HEK293 (cell line): ENCODE results near the gene CORO1A.

Source experiments
- CTCF ChIA-PET: fragments of 350-600 bp; formaldehyde crosslinking; extraction: SDS; loops from one replicate; lab custom pipeline; 2021; ENCODE audit warnings: antibody characterized with exemption; lab: Yijun Ruan, JAX
- POLR2A ChIA-PET: fragments of 300-600 bp; formaldehyde crosslinking; extraction: SDS; loops from one replicate; lab custom pipeline; 2020; ENCODE audit warnings: antibody characterized with exemption, inconsistent platforms; lab: Yijun Ruan, JAX
- H3K27ac ChIP-seq: fragments of 200-500 bp; sonication (Bioruptor generic); 2 replicates; pipeline ENCODE4 v1.5.1; 2014; ENCODE audit warnings: low read depth, low read length, control low read depth, inconsistent platforms; ENCODE audit errors: extremely low read depth
- H3K36me3 ChIP-seq, 2 experiments: fragments of 200-500 bp in 1 of 2; sonication (Bioruptor generic) in 1 of 2; 1 replicate in 1 of 2; 2 replicates in 1 of 2; pipeline ENCODE4 v1.5.1; 2014 to 2017; ENCODE audit warnings: inconsistent platforms in 2 of 2, low read length in 2 of 2; ENCODE audit not compliant: control insufficient read depth in 2 of 2, insufficient read depth in 1 of 2
- H3K4me1 ChIP-seq: fragments of 200-500 bp; sonication (Bioruptor generic); 2 replicates; pipeline ENCODE4 v1.5.1; 2014; ENCODE audit warnings: mild to moderate bottlenecking, low read length, inconsistent platforms; ENCODE audit not compliant: control insufficient read depth, insufficient read depth
- H3K4me3 ChIP-seq: 2 replicates; pipeline ENCODE4 v1.5.1; 2011; ENCODE audit warnings: low read depth, mild to moderate bottlenecking, control low read depth, low read length, moderate library complexity
- H3K9me3 ChIP-seq: fragments of 200-500 bp; sonication (Bioruptor generic); 2 replicates; pipeline ENCODE4 v1.5.1; 2014; ENCODE audit warnings: low read depth, low read length, inconsistent platforms; ENCODE audit not compliant: control insufficient read depth, insufficient read depth
- ATF2 ChIP-seq: fragments of 450-650 bp; formaldehyde crosslinking; IDR thresholded peaks from 2 replicates; pipeline ENCODE4 v1.5.1; 2016; ENCODE audit warnings: missing biosample characterization, missing genetic modification characterization, low read depth
- PATZ1 ChIP-seq: fragments of 450-650 bp; formaldehyde crosslinking; IDR thresholded peaks from 2 replicates; pipeline ENCODE4 v1.5.1; 2016; ENCODE audit warnings: missing biosample characterization, missing genetic modification characterization
- PRDM10 ChIP-seq: fragments of 450-650 bp; formaldehyde crosslinking; IDR thresholded peaks from 2 replicates; pipeline ENCODE4 v1.5.1; 2016; ENCODE audit warnings: missing biosample characterization, missing genetic modification characterization
- RBAK ChIP-seq: fragments of 450-650 bp; formaldehyde crosslinking; IDR thresholded peaks from 2 replicates; pipeline ENCODE4 v1.5.1; 2016; ENCODE audit warnings: missing biosample characterization, missing genetic modification characterization
- SP2 ChIP-seq: fragments of 450-650 bp; formaldehyde crosslinking; IDR thresholded peaks from 2 replicates; pipeline ENCODE4 v1.5.1; 2016; ENCODE audit warnings: missing biosample characterization, missing genetic modification characterization
- ZFP69B ChIP-seq: fragments of 450-650 bp; formaldehyde crosslinking; IDR thresholded peaks from 2 replicates; pipeline ENCODE4 v1.5.1; 2016; ENCODE audit warnings: missing biosample characterization, missing genetic modification characterization
- ZNF10 ChIP-seq: fragments of 450-650 bp; formaldehyde crosslinking; IDR thresholded peaks from 2 replicates; pipeline ENCODE4 v1.5.1; 2017; ENCODE audit warnings: missing biosample characterization, missing genetic modification characterization
- ZNF24 ChIP-seq: fragments of 450-650 bp; formaldehyde crosslinking; IDR thresholded peaks from 2 replicates; pipeline ENCODE4 v1.5.1; 2016; ENCODE audit warnings: missing biosample characterization, missing genetic modification characterization
- ZNF302 ChIP-seq: fragments of 450-650 bp; formaldehyde crosslinking; IDR thresholded peaks from 2 replicates; pipeline ENCODE4 v1.5.1; 2016; ENCODE audit warnings: missing biosample characterization, missing genetic modification characterization, low read depth
- ZNF335 ChIP-seq: fragments of 450-650 bp; formaldehyde crosslinking; conservative IDR thresholded peaks from 2 replicates; pipeline ENCODE4 v1.5.1; 2016; ENCODE audit warnings: missing biosample characterization, missing genetic modification characterization
- ZNF707 ChIP-seq: fragments of 450-650 bp; formaldehyde crosslinking; IDR thresholded peaks from 2 replicates; pipeline ENCODE4 v1.5.1; 2016; ENCODE audit warnings: missing biosample characterization, missing genetic modification characterization
- ZSCAN18 ChIP-seq: fragments of 450-650 bp; formaldehyde crosslinking; IDR thresholded peaks from 2 replicates; pipeline ENCODE4 v1.5.1; 2016; ENCODE audit warnings: missing biosample characterization, missing genetic modification characterization
- TF ChIP-seq, protein P1 (sequence below): fragments of 450-650 bp; formaldehyde crosslinking; IDR thresholded peaks from 2 replicates; pipeline ENCODE4 v1.5.1; 2017; ENCODE audit warnings: missing biosample characterization, missing genetic modification characterization
- TF ChIP-seq, protein P2 (sequence below): fragments of 450-650 bp; formaldehyde crosslinking; optimal IDR thresholded peaks from 2 replicates; pipeline ENCODE3; 2016; ENCODE audit warnings: missing biosample characterization, mild to moderate bottlenecking, missing genetic modification characterization

CORO1A gene

GRCh38 chr16:30185683-30186421, 2.5 kb downstream of the CORO1A start (continued):
- TF ChIP-seq, protein P1, sequence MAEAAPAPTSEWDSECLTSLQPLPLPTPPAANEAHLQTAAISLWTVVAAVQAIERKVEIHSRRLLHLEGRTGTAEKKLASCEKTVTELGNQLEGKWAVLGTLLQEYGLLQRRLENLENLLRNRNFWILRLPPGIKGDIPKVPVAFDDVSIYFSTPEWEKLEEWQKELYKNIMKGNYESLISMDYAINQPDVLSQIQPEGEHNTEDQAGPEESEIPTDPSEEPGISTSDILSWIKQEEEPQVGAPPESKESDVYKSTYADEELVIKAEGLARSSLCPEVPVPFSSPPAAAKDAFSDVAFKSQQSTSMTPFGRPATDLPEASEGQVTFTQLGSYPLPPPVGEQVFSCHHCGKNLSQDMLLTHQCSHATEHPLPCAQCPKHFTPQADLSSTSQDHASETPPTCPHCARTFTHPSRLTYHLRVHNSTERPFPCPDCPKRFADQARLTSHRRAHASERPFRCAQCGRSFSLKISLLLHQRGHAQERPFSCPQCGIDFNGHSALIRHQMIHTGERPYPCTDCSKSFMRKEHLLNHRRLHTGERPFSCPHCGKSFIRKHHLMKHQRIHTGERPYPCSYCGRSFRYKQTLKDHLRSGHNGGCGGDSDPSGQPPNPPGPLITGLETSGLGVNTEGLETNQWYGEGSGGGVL (tag by site-specific recombination) = peak; percentile 90
- TF ChIP-seq SP2 (tag by site-specific recombination) = no peak; the same call in 1 of the 2 replicates
- TF ChIP-seq ZNF335 = no peak
- TF ChIP-seq ZNF24 = 0 out of 2 replicates have a peak, but pooled peaks have one; percentile 22
- TF ChIP-seq ZNF707 (tag by site-specific recombination) = no peak
- peak; percentile 86 for TF ChIP-seq ZFP69B (tag by site-specific recombination)
- TF ChIP-seq ZNF10 = no peak
- no peak for TF ChIP-seq ZNF302 (tag by site-specific recombination)
- TF ChIP-seq RBAK (tag by site-specific recombination) = no peak
- no peak for TF ChIP-seq ZSCAN18 (tag by site-specific recombination)
- TF ChIP-seq PATZ1 (tag by site-specific recombination) = peak; percentile 22; the same call in 1 of the 2 replicates
- peak; percentile 38 for TF ChIP-seq PRDM10 (tag by site-specific recombination)

- ChIA-PET CTCF (interaction anchor here (0.6 kb wide), 1 partner anchor 44 kb away, joined by 3 read pairs; no protein-coding TSS in a partner anchor), POLR2A (interaction anchor here (0.6 to 0.9 kb wide), 3 partner anchors 27 to 244 kb away, joined by 4 to 7 read pairs (median 5); partner anchors contain the start of gene DCTPP1)
- Histone ChIP-seq H3K4me3 (no peak overlapping the region), H3K27ac (no peak overlapping the region), H3K36me3 (peaks cover 0 to 15% of the 10 kb centered on the region in 2 experiments; a peak in 1 of 3 replicates), H3K9me3 (no peaks in the 10 kb centered on the region), H3K4me1 (peaks cover 3% of the 10 kb centered on the region; the same call in 1 of the 2 replicates)
- TF ChIP-seq, protein P2, sequence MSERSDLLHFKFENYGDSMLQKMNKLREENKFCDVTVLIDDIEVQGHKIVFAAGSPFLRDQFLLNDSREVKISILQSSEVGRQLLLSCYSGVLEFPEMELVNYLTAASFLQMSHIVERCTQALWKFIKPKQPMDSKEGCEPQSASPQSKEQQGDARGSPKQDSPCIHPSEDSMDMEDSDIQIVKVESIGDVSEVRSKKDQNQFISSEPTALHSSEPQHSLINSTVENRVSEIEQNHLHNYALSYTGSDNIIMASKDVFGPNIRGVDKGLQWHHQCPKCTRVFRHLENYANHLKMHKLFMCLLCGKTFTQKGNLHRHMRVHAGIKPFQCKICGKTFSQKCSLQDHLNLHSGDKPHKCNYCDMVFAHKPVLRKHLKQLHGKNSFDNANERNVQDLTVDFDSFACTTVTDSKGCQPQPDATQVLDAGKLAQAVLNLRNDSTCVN (tag by site-specific recombination) = no peak
- no peak for TF ChIP-seq ATF2
- TF ChIP-seq, all 188 proteins: peak for 0
Measured at GRCh38 chr16:30186444-30186781, 3.0 kb downstream of the CORO1A start.
